Measurements from ENCODE around the gene UMODL1. TPM values are rescaled to one million over a fixed set of nuclear protein-coding genes. Genes with fewer than 3 reads are reported as not detected.
A peak's percentile ranks its signal among the peaks of the same experiment; 100 is the strongest.

Gene UMODL1
- total and polyA plus RNA-seq, 2 donors (not counting 3 experiments of a cell fraction or from before 2014, with no cell fraction given), result not detected

- BruUV-seq (replicated peaks), result no TSS peak
- Histone ChIP-seq H3K9me1 (replicated peaks; ENCODE audit: control insufficient read depth, extremely low read depth, insufficient read depth, low read length) (no peaks in the 10 kb centered on the region), H4K20me1 (replicated peaks; ENCODE audit: control insufficient read depth, extremely low read depth, insufficient read depth, low read length) (no peaks in the 10 kb centered on the region), H3K4me3 (replicated peaks in 1 of 3; ENCODE audit: insufficient read depth in 1 of 3, low read depth in 1 of 3, low read length in 3 of 3) (no peak overlapping the region), H3K4me1 (ENCODE audit: control insufficient read depth, extremely low read depth, insufficient read depth, low read length) (peaks cover 13% of the 10 kb centered on the region), H3K79me2 (ENCODE audit: control insufficient read depth, insufficient read depth, low read length) (no peaks in the 10 kb centered on the region), H3K4me2 (ENCODE audit: insufficient read depth, low read length) (peak overlapping the region; percentile 52), H2AFZ (ENCODE audit: low read depth, low read length) (peak overlapping the region; percentile 76), H3K9me3 (replicated peaks; ENCODE audit: control insufficient read depth, insufficient read depth, low read length) (no peaks in the 10 kb centered on the region), H3K9ac (replicated peaks; ENCODE audit: extremely low read depth, insufficient read depth, low read length) (peak overlapping the region; percentile 57), H3K36me3 (ENCODE audit: control insufficient read depth in 2 of 2, extremely low read depth in 1 of 2, insufficient read depth in 2 of 2, low read length in 2 of 2) (no peaks in the 10 kb centered on the region), H3K27ac (ENCODE audit: insufficient read depth, low read depth, low read length) (peak overlapping the region; percentile 85), H3K27me3 (ENCODE audit: control insufficient read depth in 2 of 2, insufficient read depth in 2 of 2, low read length in 2 of 2) (peaks cover 5 to 7% of the 10 kb centered on the region in 2 experiments)
- ChIA-PET POLR2A (interaction anchor here (1.9 kb wide), 1 partner anchor 136 kb away, joined by 4 read pairs; no protein-coding TSS in a partner anchor), CTCF (interaction anchor here (0.6 to 3.6 kb wide), 13 partner anchors 10 to 281 kb away, joined by 3 to 54 read pairs (median 3); no protein-coding TSS in a partner anchor)
- FAIRE-seq, result peak; percentile 71
- intact Hi-C loops (cut with micrococcal nuclease) (loop anchor here (1.0 to 2.0 kb wide), 2 partner anchors 11 to 40 kb away; no protein-coding TSS in a partner anchor), dilution Hi-C loops (cut with MboI; ENCODE audit: extremely low pct_ligation_motif_present, low sequenced_read_pairs) (no loop called here)
- peak; percentile 29 for DNase-seq (ENCODE audit: low read depth, low spot score)
- TF ChIP-seq JUN (IDR thresholded peaks at IDR 0.05; ENCODE audit: borderline replicate concordance, insufficient read depth, insufficient read length, low read depth), result no peak
- no peak for TF ChIP-seq EZH2 (IDR thresholded peaks at IDR 0.05; ENCODE audit: borderline replicate concordance, low read depth, low read length, severe bottlenecking)
- TF ChIP-seq GATA2 (IDR thresholded peaks at IDR 0.05; ENCODE audit: insufficient read depth, insufficient read length, low read depth, low read length), result no peak
- TF ChIP-seq MYC (IDR thresholded peaks at IDR 0.05; ENCODE audit: low read depth, low read length), result no peak
These were observed 26.2 kb downstream of the UMODL1 start for GRCh38 chr21:42097274-42097673.

GRCh38 chr21:42097860-42098454 lies 26.8 kb downstream of the UMODL1 start:
- BruUV-seq (replicated peaks), result TSS peak; percentile 65
- DNase-seq (ENCODE audit: low read depth, low spot score) (peak; percentile 97), FAIRE-seq (peak; percentile 100)
- no peak for TF ChIP-seq GATA2 (IDR thresholded peaks at IDR 0.05; ENCODE audit: insufficient read depth, insufficient read length, low read depth, low read length)
- peak; percentile 97 for TF ChIP-seq JUN (IDR thresholded peaks at IDR 0.05; ENCODE audit: borderline replicate concordance, insufficient read depth, insufficient read length, low read depth)
- TF ChIP-seq POLR2AphosphoS5 (IDR thresholded peaks at IDR 0.05; ENCODE audit: insufficient read depth, low read depth, low read length), result peak; percentile 65
- peak; percentile 97 for TF ChIP-seq FOS (IDR thresholded peaks at IDR 0.05; ENCODE audit: borderline replicate concordance, insufficient read depth, low read length)
- TF ChIP-seq POLR2A (IDR thresholded peaks at IDR 0.05; ENCODE audit: low read depth, low read length), result no peak
- no peak for TF ChIP-seq CTCF (IDR thresholded peaks at IDR 0.05; ENCODE audit: extremely low read depth in 1 of 2, insufficient read depth in 1 of 2, low read depth in 1 of 2, low read length in 2 of 2)
- Histone ChIP-seq H3K36me3 (ENCODE audit: control insufficient read depth in 2 of 2, extremely low read depth in 1 of 2, insufficient read depth in 2 of 2, low read length in 2 of 2) (no peaks in the 10 kb centered on the region), H3K27me3 (ENCODE audit: control insufficient read depth in 2 of 2, insufficient read depth in 2 of 2, low read length in 2 of 2) (peaks cover under 1 to 7% of the 10 kb centered on the region in 2 experiments), H3K9ac (replicated peaks; ENCODE audit: extremely low read depth, insufficient read depth, low read length) (peak overlapping the region; percentile 66), H3K9me3 (replicated peaks; ENCODE audit: control insufficient read depth, insufficient read depth, low read length) (no peaks in the 10 kb centered on the region), H3K9me1 (replicated peaks; ENCODE audit: control insufficient read depth, extremely low read depth, insufficient read depth, low read length) (no peaks in the 10 kb centered on the region), H2AFZ (ENCODE audit: low read depth, low read length) (peak overlapping the region; percentile 74), H3K79me2 (ENCODE audit: control insufficient read depth, insufficient read depth, low read length) (no peaks in the 10 kb centered on the region), H3K27ac (ENCODE audit: insufficient read depth, low read depth, low read length) (peak overlapping the region; percentile 85), H3K4me2 (ENCODE audit: insufficient read depth, low read length) (peak overlapping the region; percentile 52), H4K20me1 (replicated peaks; ENCODE audit: control insufficient read depth, extremely low read depth, insufficient read depth, low read length) (no peaks in the 10 kb centered on the region), H3K4me3 (replicated peaks in 1 of 3; ENCODE audit: insufficient read depth in 1 of 3, low read depth in 1 of 3, low read length in 3 of 3) (no peak overlapping the region), H3K4me1 (ENCODE audit: control insufficient read depth, extremely low read depth, insufficient read depth, low read length) (peaks cover 13% of the 10 kb centered on the region)
- POLR2A ChIA-PET, result interaction anchor here (1.9 kb wide), 1 partner anchor 137 kb away, joined by 4 read pairs; no protein-coding TSS in a partner anchor
- dilution Hi-C loops (cut with MboI; ENCODE audit: extremely low pct_ligation_motif_present, low sequenced_read_pairs), result no loop called here
- intact Hi-C loops (cut with micrococcal nuclease), result loop anchor here (1.0 to 2.0 kb wide), 3 partner anchors 10 to 88 kb away; partner anchors contain the start of gene ZBTB21
- CTCF ChIA-PET, result interaction anchor here (0.6 to 3.6 kb wide), 13 partner anchors 9 to 281 kb away, joined by 3 to 54 read pairs (median 3); no protein-coding TSS in a partner anchor

All from endothelial cell of umbilical vein (primary cell).